Loucy (cell line): Measurements from ENCODE around the gene BLVRA.

Experiments
- CTCF ChIP-seq: fragments of 200-600 bp; sonication (generic); conservative IDR thresholded peaks from 2 replicates; pipeline ENCODE4 v1.5.1; 2014; ENCODE audit warnings: mild to moderate bottlenecking, antibody characterized with exemption, low read length
- EZH2phosphoT487 ChIP-seq: fragments of 200-600 bp; IDR thresholded peaks from 2 replicates; pipeline ENCODE4 v1.6.1; 2018; ENCODE audit warnings: antibody characterized with exemption, mild to moderate bottlenecking, moderate library complexity, borderline replicate concordance

GRCh38 chr7:43727494-43727893, 31.0 kb upstream of the BLVRA start:
- TF ChIP-seq CTCF: no peak; the same call in 1 of the 2 replicates
- TF ChIP-seq EZH2phosphoT487: no peak
